Measurements from ENCODE around the gene MCCD1.

DNA sequence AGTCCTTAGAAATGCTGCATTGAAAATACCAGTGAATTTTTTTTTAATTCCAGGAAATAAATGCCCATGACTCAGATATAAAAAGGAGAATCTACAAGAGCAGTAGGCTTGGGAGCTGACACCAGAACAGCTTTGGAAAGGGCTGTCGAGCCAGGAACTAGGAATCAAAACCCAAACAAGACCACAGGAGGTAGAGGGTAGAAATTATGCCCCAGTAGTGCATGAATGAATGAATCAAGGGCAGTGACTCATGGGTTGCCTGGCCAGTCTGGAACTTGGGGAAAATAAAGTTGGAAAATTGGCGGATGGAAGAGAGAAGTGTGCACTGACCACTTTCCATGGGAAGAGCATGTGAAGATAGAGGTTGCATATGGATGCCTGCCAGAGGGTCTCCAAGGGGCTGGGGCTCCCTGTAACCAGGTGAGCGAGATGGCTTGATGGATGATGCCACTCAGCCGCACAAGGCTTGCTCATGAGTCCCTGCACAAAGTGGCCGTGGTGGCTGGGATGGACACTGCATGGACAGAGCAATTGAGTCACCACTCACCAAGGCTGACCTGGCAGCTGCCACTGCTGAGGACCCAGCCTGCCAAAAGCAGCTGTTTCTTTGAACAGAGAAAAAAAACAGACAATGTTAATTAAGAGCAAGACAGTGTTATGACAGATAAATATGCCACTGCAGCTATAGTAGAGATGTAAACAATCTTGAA, 15.2 kb upstream of the MCCD1 start:
- no peak for TF ChIP-seq POLR2AphosphoS5 (IDR thresholded peaks at IDR 0.05; ENCODE audit: low read depth)
- TF ChIP-seq, protein P1, sequence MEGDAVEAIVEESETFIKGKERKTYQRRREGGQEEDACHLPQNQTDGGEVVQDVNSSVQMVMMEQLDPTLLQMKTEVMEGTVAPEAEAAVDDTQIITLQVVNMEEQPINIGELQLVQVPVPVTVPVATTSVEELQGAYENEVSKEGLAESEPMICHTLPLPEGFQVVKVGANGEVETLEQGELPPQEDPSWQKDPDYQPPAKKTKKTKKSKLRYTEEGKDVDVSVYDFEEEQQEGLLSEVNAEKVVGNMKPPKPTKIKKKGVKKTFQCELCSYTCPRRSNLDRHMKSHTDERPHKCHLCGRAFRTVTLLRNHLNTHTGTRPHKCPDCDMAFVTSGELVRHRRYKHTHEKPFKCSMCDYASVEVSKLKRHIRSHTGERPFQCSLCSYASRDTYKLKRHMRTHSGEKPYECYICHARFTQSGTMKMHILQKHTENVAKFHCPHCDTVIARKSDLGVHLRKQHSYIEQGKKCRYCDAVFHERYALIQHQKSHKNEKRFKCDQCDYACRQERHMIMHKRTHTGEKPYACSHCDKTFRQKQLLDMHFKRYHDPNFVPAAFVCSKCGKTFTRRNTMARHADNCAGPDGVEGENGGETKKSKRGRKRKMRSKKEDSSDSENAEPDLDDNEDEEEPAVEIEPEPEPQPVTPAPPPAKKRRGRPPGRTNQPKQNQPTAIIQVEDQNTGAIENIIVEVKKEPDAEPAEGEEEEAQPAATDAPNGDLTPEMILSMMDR (conservative IDR thresholded peaks at IDR 0.05; ENCODE audit: low read depth in 2 of 2) = no peak
- TF ChIP-seq CREB1 (CRISPR knock-in tag; IDR thresholded peaks at IDR 0.05; ENCODE audit: low read depth) = no peak
- TF ChIP-seq EZH2phosphoT487 (IDR thresholded peaks at IDR 0.05; ENCODE audit: unreplicated experiment) = no peak
- TF ChIP-seq, protein P2, sequence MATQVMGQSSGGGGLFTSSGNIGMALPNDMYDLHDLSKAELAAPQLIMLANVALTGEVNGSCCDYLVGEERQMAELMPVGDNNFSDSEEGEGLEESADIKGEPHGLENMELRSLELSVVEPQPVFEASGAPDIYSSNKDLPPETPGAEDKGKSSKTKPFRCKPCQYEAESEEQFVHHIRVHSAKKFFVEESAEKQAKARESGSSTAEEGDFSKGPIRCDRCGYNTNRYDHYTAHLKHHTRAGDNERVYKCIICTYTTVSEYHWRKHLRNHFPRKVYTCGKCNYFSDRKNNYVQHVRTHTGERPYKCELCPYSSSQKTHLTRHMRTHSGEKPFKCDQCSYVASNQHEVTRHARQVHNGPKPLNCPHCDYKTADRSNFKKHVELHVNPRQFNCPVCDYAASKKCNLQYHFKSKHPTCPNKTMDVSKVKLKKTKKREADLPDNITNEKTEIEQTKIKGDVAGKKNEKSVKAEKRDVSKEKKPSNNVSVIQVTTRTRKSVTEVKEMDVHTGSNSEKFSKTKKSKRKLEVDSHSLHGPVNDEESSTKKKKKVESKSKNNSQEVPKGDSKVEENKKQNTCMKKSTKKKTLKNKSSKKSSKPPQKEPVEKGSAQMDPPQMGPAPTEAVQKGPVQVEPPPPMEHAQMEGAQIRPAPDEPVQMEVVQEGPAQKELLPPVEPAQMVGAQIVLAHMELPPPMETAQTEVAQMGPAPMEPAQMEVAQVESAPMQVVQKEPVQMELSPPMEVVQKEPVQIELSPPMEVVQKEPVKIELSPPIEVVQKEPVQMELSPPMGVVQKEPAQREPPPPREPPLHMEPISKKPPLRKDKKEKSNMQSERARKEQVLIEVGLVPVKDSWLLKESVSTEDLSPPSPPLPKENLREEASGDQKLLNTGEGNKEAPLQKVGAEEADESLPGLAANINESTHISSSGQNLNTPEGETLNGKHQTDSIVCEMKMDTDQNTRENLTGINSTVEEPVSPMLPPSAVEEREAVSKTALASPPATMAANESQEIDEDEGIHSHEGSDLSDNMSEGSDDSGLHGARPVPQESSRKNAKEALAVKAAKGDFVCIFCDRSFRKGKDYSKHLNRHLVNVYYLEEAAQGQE (IDR thresholded peaks at IDR 0.05; ENCODE audit: unreplicated experiment) = no peak
- TF ChIP-seq EZH2 (IDR thresholded peaks at IDR 0.05; ENCODE audit: low read depth, unreplicated experiment) = no peak
- TF ChIP-seq, protein P3, sequence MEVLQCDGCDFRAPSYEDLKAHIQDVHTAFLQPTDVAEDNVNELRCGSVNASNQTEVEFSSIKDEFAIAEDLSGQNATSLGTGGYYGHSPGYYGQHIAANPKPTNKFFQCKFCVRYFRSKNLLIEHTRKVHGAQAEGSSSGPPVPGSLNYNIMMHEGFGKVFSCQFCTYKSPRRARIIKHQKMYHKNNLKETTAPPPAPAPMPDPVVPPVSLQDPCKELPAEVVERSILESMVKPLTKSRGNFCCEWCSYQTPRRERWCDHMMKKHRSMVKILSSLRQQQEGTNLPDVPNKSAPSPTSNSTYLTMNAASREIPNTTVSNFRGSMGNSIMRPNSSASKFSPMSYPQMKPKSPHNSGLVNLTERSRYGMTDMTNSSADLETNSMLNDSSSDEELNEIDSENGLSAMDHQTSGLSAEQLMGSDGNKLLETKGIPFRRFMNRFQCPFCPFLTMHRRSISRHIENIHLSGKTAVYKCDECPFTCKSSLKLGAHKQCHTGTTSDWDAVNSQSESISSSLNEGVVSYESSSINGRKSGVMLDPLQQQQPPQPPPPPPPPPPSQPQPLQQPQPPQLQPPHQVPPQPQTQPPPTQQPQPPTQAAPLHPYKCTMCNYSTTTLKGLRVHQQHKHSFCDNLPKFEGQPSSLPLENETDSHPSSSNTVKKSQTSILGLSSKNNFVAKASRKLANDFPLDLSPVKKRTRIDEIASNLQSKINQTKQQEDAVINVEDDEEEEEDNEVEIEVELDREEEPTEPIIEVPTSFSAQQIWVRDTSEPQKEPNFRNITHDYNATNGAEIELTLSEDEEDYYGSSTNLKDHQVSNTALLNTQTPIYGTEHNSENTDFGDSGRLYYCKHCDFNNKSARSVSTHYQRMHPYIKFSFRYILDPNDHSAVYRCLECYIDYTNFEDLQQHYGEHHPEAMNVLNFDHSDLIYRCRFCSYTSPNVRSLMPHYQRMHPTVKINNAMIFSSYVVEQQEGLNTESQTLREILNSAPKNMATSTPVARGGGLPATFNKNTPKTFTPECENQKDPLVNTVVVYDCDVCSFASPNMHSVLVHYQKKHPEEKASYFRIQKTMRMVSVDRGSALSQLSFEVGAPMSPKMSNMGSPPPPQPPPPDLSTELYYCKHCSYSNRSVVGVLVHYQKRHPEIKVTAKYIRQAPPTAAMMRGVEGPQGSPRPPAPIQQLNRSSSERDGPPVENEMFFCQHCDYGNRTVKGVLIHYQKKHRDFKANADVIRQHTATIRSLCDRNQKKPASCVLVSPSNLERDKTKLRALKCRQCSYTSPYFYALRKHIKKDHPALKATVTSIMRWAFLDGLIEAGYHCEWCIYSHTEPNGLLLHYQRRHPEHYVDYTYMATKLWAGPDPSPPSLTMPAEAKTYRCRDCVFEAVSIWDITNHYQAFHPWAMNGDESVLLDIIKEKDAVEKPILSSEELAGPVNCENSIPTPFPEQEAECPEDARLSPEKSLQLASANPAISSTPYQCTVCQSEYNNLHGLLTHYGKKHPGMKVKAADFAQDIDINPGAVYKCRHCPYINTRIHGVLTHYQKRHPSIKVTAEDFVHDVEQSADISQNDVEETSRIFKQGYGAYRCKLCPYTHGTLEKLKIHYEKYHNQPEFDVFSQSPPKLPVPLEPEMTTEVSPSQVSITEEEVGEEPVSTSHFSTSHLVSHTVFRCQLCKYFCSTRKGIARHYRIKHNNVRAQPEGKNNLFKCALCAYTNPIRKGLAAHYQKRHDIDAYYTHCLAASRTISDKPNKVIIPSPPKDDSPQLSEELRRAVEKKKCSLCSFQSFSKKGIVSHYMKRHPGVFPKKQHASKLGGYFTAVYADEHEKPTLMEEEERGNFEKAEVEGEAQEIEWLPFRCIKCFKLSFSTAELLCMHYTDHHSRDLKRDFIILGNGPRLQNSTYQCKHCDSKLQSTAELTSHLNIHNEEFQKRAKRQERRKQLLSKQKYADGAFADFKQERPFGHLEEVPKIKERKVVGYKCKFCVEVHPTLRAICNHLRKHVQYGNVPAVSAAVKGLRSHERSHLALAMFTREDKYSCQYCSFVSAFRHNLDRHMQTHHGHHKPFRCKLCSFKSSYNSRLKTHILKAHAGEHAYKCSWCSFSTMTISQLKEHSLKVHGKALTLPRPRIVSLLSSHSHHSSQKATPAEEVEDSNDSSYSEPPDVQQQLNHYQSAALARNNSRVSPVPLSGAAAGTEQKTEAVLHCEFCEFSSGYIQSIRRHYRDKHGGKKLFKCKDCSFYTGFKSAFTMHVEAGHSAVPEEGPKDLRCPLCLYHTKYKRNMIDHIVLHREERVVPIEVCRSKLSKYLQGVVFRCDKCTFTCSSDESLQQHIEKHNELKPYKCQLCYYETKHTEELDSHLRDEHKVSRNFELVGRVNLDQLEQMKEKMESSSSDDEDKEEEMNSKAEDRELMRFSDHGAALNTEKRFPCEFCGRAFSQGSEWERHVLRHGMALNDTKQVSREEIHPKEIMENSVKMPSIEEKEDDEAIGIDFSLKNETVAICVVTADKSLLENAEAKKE (CRISPR knock-in tag; IDR thresholded peaks at IDR 0.05) = no peak
- TF ChIP-seq NANOG (IDR thresholded peaks at IDR 0.05; ENCODE audit: borderline replicate concordance) = no peak
- TF ChIP-seq, protein P4, sequence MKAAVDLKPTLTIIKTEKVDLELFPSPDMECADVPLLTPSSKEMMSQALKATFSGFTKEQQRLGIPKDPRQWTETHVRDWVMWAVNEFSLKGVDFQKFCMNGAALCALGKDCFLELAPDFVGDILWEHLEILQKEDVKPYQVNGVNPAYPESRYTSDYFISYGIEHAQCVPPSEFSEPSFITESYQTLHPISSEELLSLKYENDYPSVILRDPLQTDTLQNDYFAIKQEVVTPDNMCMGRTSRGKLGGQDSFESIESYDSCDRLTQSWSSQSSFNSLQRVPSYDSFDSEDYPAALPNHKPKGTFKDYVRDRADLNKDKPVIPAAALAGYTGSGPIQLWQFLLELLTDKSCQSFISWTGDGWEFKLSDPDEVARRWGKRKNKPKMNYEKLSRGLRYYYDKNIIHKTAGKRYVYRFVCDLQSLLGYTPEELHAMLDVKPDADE (IDR thresholded peaks at IDR 0.05) = no peak
- no peak for TF ChIP-seq ZNF114 (CRISPR knock-in tag; IDR thresholded peaks at IDR 0.05)
- no peak for TF ChIP-seq ZNF331 (CRISPR knock-in tag; IDR thresholded peaks at IDR 0.05; ENCODE audit: low read depth)
- TF ChIP-seq JUNB (IDR thresholded peaks at IDR 0.05; ENCODE audit: unreplicated experiment) = no peak
- TF ChIP-seq STAT1 (IDR thresholded peaks at IDR 0.05; ENCODE audit: unreplicated experiment) = no peak

Data from GM23338 (cell line).